Ovary (tissue), 9 donors: ENCODE results near the gene FGFRL1. TPM values are rescaled to one million over a fixed set of nuclear protein-coding genes. Genes with fewer than 3 reads are reported as not detected.

Experiments used
- DNase-seq, 5 donors: peaks; one replicate each; pipeline ENCODE4 v3.0.0-alpha.2; 2019 to 2020
- H3K27ac ChIP-seq, 2 donors: fragments of 200-600 bp; one replicate each; pipeline versions ENCODE4 v1.5.1 to v1.8.0; 2019 to 2022
- H3K27me3 ChIP-seq: fragments of 200-600 bp; one replicate; pipeline ENCODE4 v1.8.0; 2022
- H3K36me3 ChIP-seq: fragments of 200-600 bp; sonication (generic); one replicate; pipeline ENCODE4 v1.5.1; 2019
- H3K4me1 ChIP-seq: one replicate; pipeline ENCODE4 v1.8.1; 2013; ENCODE audit warnings: mild to moderate bottlenecking, moderate library complexity; ENCODE audit not compliant: insufficient read depth
- H3K4me3 ChIP-seq: fragments of 200-600 bp; sonication (generic); one replicate; pipeline ENCODE4 v1.5.1; 2017
- H3K9me3 ChIP-seq, 2 donors: fragments of 200-600 bp in 1 of 2; sonication (generic) in 1 of 2; one replicate each; pipeline versions ENCODE4 v1.5.1 to v1.8.1; 2013 to 2019; ENCODE audit warnings: mild to moderate bottlenecking in 1 of 2, moderate library complexity in 1 of 2
- EP300 ChIP-seq: sonication (generic); formaldehyde crosslinking; IDR thresholded peaks from one replicate; pipeline ENCODE4 v1.6.1; 2017; ENCODE audit warnings: antibody characterized with exemption
- POLR2A ChIP-seq: fragments of 450-650 bp; IDR thresholded peaks from one replicate; pipeline ENCODE4 v1.6.1; 2017; ENCODE audit warnings: antibody characterized with exemption, mild to moderate bottlenecking, moderate library complexity
- WGBS, 3 donors: extraction: QIAGEN DNeasy Blood & Tissue Kit in 1 of 3; methylation state at CpG; one replicate each; pipeline versions ENCODE4 v1.1.5 to v1.1.7; 2013 to 2017; 5-methylcytosine and 5-hydroxymethylcytosine counted together
- intact Hi-C, 4 donors: fragments of 100-400 bp; cut with DNase I; formaldehyde crosslinking; loops; one replicate each; pipeline versions ENCODE4 v1.11.0 to v1.15.1; 2022 to 2023
- polyA plus RNA-seq, 2 donors: library from polyadenylated mRNA; stranded (reverse); fragments of 200-250 nt in 1 of 2; fragments of 350-450 nt in 1 of 2; fragmentation: Illumina TruSeq in 1 of 2; extraction: RNeasy Lipid Tissue Mini Kit (QIAGEN cat#74804) in 1 of 2; gene quantifications; one replicate each; pipeline ENCODE4 v1.2.3, GENCODE V29; 2013 to 2014
- total RNA-seq, 7 donors: library from RNA; depleted of rRNA in 2 of 7; stranded (reverse); fragments of >200 nt in 2 of 7; fragmentation: NEBNext Ultra II Directional in 3 of 7; extraction: Animal tissue kit (Norgen Biotek cat#: 25700) in 3 of 7; gene quantifications; one replicate each; pipeline versions ENCODE4 v1.1.0 to v1.2.4, GENCODE V29; 2016 to 2023
- TF ChIP-seq, protein P1 (sequence below), 3 donors: fragments of 450-650 bp in 2 of 3; fragments of 200-600 bp in 1 of 3; IDR thresholded peaks; one replicate each; pipeline versions ENCODE4 v1.5.1 to v1.8.0; 2016 to 2022; ENCODE audit warnings: antibody characterized with exemption in 3 of 3, mild to moderate bottlenecking in 1 of 3
- donor health status: DM: no; HTN: no; CAD: no; lungs with moderate emphysema.
- donor health status: DM: no; HTN: no; CAD: no.
- donor health status: Bipolar disorder and iron deficiency.
- donor health status: DM: yes; HTN: yes; CAD: no.
- donor health status: DM: no; HTN: no; CAD: no.
- donor health status: DM: yes; HTN: yes; CAD: no.

Gene FGFRL1
- total and polyA plus RNA-seq, 9 donors = 23.4 to 59.1 (median 38.7) TPM

GRCh38 chr4:1017211-1017610, 5.8 kb downstream of the FGFRL1 start:
- Histone ChIP-seq H3K27me3 (no peaks in the 10 kb centered on the region), H3K4me3 (no peak overlapping the region), H3K27ac (no peak overlapping the region), H3K36me3 (no peaks in the 10 kb centered on the region), H3K4me1 (peaks cover 27% of the 10 kb centered on the region), H3K9me3 (no peaks in the 10 kb centered on the region)
- intact Hi-C loops = loop anchor here in 1 of 4 donors (10.0 kb wide), 1 partner anchor 218 kb away; no protein-coding TSS in a partner anchor
- no peak for TF ChIP-seq EP300
- no peak for TF ChIP-seq POLR2A
- TF ChIP-seq, protein P1, sequence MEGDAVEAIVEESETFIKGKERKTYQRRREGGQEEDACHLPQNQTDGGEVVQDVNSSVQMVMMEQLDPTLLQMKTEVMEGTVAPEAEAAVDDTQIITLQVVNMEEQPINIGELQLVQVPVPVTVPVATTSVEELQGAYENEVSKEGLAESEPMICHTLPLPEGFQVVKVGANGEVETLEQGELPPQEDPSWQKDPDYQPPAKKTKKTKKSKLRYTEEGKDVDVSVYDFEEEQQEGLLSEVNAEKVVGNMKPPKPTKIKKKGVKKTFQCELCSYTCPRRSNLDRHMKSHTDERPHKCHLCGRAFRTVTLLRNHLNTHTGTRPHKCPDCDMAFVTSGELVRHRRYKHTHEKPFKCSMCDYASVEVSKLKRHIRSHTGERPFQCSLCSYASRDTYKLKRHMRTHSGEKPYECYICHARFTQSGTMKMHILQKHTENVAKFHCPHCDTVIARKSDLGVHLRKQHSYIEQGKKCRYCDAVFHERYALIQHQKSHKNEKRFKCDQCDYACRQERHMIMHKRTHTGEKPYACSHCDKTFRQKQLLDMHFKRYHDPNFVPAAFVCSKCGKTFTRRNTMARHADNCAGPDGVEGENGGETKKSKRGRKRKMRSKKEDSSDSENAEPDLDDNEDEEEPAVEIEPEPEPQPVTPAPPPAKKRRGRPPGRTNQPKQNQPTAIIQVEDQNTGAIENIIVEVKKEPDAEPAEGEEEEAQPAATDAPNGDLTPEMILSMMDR (IDR thresholded peaks at IDR 0.05) = no peak
- 83 to 87% (median 84%) methylated on average over 16 of the region's 16 CpGs for WGBS, 3 donors
- no peak for DNase-seq

DNA sequence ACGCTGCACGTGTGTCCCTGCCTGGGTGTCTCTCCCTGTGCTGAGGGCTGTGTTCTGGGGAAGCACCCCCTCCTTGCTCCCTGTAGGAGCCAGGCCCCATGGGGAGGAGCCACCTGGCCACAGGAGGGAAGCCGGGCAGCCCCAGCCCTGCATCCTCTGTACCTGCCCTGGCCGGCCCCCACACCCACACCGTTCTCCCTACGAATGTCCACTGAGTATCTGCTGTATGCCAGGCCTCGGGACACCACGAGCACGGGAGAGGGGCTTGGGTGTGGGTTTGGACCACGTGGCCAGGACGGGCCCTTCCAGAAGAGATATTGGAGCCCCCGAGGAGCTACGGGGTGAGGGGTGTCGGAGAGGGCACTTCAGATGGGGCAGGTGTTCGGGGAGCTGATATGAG, 6.3 kb downstream of the FGFRL1 start:
- intact Hi-C loops = loop anchor here in 1 of 4 donors (10.0 kb wide), 1 partner anchor 217 kb away; no protein-coding TSS in a partner anchor
- TF ChIP-seq EP300 = no peak
- TF ChIP-seq, protein P1 (IDR thresholded peaks at IDR 0.05) = no peak
- H3K4me1 ChIP-seq = peaks cover 22% of the 10 kb centered on the region
- H3K27me3 ChIP-seq = no peaks in the 10 kb centered on the region
- no peak overlapping the region for H3K27ac ChIP-seq
- DNase-seq = no peak
- no peak overlapping the region for H3K4me3 ChIP-seq
- no peaks in the 10 kb centered on the region for H3K36me3 ChIP-seq
- WGBS, 3 donors = 49 to 68% (median 55%) methylated on average over 14 to 15 of the region's 15 CpGs
- H3K9me3 ChIP-seq = no peaks in the 10 kb centered on the region

- Histone ChIP-seq H3K9me3 (no peaks in the 10 kb centered on the region), H3K4me1 (peaks cover 16% of the 10 kb centered on the region), H3K27ac (peak overlapping the region; percentile 24 to 34), H3K36me3 (no peaks in the 10 kb centered on the region), H3K27me3 (no peaks in the 10 kb centered on the region), H3K4me3 (no peak overlapping the region)
- intact Hi-C loops = loop anchor here in 1 of 4 donors (10.0 kb wide), 1 partner anchor 216 kb away; no protein-coding TSS in a partner anchor
- TF ChIP-seq, protein P1 (IDR thresholded peaks at IDR 0.05) = no peak
- no peak for TF ChIP-seq POLR2A
- no peak for TF ChIP-seq EP300
- peak in 3 of 5 donors; percentile 54 to 68 (median 63) for DNase-seq
- 46 to 47% (median 47%) methylated on average over 25 to 29 of the region's 29 CpGs for WGBS, 3 donors
Observed at GRCh38 chr4:1018147-1019020, 7.0 kb downstream of the FGFRL1 start.

DNA sequence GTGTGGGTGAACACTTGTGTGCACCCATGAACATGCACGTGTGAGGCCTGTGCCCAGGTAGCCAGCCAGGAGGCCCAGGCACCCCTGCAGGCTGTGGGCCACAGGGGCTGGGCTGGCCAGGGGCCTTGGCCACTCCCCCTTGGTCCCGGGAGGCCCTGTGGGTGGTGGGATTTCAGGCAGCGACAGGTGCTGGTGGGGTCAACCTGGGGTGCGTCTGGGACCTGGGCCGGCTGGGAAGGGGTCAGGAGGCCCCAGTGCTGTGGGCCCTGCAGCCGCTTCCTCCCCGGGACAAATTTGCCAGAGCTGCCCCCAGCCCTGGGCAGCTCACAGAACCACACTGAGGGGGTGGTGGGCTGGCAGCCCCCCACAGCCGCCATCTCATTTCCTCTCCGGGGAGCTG, 7.9 kb downstream of the FGFRL1 start:
- H3K9me3 ChIP-seq = no peaks in the 10 kb centered on the region
- intact Hi-C loops = loop anchor here in 1 of 4 donors (10.0 kb wide), 1 partner anchor 215 kb away; no protein-coding TSS in a partner anchor
- TF ChIP-seq, protein P1 (IDR thresholded peaks at IDR 0.05) = no peak
- no peak for TF ChIP-seq POLR2A
- no peak for TF ChIP-seq EP300
- 22 to 37% (median 34%) methylated on average over 7 to 9 of the region's 9 CpGs for WGBS, 3 donors
- peak overlapping the region; percentile 24 to 34 for H3K27ac ChIP-seq
- no peak overlapping the region for H3K4me3 ChIP-seq
- DNase-seq = no peak
- H3K27me3 ChIP-seq = no peaks in the 10 kb centered on the region
- peaks cover 16% of the 10 kb centered on the region for H3K4me1 ChIP-seq
- no peaks in the 10 kb centered on the region for H3K36me3 ChIP-seq
